Thyroid gland (tissue), 4 donors: ENCODE data around the gene TMEM207.

ENCODE experiments used
- CTCF ChIP-seq, 6 experiments: fragments of 200-600 bp in 3 of 6; fragments of 450-650 bp in 3 of 6; sonication (generic) in 3 of 6; IDR thresholded peaks; one replicate each; pipeline ENCODE4 v1.5.1; 2016 to 2019; ENCODE audit warnings: antibody characterized with exemption in 6 of 6, mild to moderate bottlenecking in 2 of 6, inconsistent platforms in 1 of 6, moderate library complexity in 1 of 6
- POLR2A ChIP-seq, 2 donors: fragments of 450-650 bp; IDR thresholded peaks; one replicate each; pipeline ENCODE4 v1.6.1; 2017; ENCODE audit warnings: antibody characterized with exemption in 2 of 2, mild to moderate bottlenecking in 2 of 2, moderate library complexity in 1 of 2

- TF ChIP-seq CTCF (IDR thresholded peaks at IDR 0.05) (no peak), POLR2A (IDR thresholded peaks at IDR 0.05) (no peak)
Measured at GRCh38 chr3:190481779-190482178, 32.1 kb upstream of the TMEM207 start.
